ENCODE results near the gene PGM3. TPM values are rescaled to one million over a fixed set of nuclear protein-coding genes. Genes with fewer than 3 reads are reported as not detected.

The PGM3 gene
- 10 to 100 TPM in 5 of 6 donors, 1 to 10 TPM in 1; 7.8 to 36.3 (median 29.6) TPM for total RNA-seq

DNA sequence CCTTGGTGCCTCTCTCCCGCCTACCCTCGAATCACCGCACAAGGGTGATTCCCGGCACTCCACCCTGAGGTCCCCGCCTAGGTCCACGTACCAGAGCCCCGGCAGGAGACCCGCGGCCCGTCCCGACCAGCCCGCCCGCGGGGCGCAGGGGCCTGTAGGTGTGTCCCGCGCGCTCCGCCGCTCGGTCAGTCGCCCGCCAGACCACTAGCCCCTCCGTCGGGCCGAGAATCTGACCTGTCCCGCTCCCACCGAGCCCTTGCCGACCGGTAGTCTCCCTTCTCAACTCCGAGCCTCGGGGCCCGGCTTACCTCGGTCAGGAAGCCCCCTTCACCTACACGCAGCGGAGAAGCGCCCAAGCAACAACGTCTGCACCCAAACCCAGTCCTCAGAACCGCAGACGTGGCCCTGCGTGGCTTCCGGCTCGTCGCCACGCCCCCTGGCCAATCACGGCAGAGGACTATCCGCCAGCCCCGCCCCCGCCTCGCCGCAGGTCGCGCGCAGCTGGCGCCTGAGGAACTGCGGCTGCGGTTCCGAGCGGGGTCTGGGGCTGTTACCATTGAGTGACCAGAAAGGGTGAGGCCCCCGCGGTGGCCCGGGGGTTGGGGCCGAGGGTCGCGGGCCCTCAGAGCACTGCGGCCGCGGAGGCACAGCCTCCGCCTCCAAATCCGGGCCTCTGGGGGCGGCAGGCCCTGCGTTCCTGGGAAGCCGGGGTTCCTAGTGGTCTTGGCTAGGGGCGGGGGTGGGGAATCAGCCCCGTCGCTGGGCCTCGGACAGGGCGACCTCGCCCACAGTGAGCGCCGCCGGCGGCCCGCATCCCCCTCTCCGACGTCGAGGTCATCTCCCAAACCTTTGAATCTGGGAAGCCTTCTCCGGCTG lies at the start of gene PGM3, which contains the start of gene RWDD2A:
Gene PGM3, minus strand, starts transcription at position 395 of the 876 bp plus-strand sequence. CDS start 2,253 bp downstream, outside the sequence.
Gene RWDD2A, plus strand, starts transcription at position 487 of the 876 bp plus-strand sequence. CDS start 1,095 bp downstream, outside the sequence.
- H3K4me3 ChIP-seq, result peak within 1 kb of the TSS; percentile 77 to 95 (median 90)
- peak; percentile 94 to 98 for DNase-seq
- H3K36me3 ChIP-seq, result peaks cover 0 to 11% (median 0%) of the 10 kb centered on the region in 4 donors
- WGBS, 2 donors, result 1% methylated on average over 25 to 28 of the region's 88 CpGs
- no peaks in the 10 kb centered on the region for H3K27me3 ChIP-seq
- TF ChIP-seq EP300 (IDR thresholded peaks at IDR 0.05) (no peak), POLR2A (IDR thresholded peaks at IDR 0.05) (peak; percentile 50 to 92 (median 86)), POLR2AphosphoS5 (IDR thresholded peaks at IDR 0.05) (peak; percentile 89 to 95)
- TF ChIP-seq, protein P1, sequence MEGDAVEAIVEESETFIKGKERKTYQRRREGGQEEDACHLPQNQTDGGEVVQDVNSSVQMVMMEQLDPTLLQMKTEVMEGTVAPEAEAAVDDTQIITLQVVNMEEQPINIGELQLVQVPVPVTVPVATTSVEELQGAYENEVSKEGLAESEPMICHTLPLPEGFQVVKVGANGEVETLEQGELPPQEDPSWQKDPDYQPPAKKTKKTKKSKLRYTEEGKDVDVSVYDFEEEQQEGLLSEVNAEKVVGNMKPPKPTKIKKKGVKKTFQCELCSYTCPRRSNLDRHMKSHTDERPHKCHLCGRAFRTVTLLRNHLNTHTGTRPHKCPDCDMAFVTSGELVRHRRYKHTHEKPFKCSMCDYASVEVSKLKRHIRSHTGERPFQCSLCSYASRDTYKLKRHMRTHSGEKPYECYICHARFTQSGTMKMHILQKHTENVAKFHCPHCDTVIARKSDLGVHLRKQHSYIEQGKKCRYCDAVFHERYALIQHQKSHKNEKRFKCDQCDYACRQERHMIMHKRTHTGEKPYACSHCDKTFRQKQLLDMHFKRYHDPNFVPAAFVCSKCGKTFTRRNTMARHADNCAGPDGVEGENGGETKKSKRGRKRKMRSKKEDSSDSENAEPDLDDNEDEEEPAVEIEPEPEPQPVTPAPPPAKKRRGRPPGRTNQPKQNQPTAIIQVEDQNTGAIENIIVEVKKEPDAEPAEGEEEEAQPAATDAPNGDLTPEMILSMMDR (IDR thresholded peaks at IDR 0.05), result peak in 1 of 6 experiments; percentile 21
- ATAC-seq (ENCODE audit: low FRiP score in 2 of 2), result peak; percentile 96 to 99
- peaks cover 14 to 35% (median 21%) of the 10 kb centered on the region in 4 donors for H3K4me1 ChIP-seq
- H3K9me3 ChIP-seq, result no peaks in the 10 kb centered on the region
- H3K27ac ChIP-seq, result peak within 1 kb of the TSS; percentile 84 to 90 (median 84)

DNA sequence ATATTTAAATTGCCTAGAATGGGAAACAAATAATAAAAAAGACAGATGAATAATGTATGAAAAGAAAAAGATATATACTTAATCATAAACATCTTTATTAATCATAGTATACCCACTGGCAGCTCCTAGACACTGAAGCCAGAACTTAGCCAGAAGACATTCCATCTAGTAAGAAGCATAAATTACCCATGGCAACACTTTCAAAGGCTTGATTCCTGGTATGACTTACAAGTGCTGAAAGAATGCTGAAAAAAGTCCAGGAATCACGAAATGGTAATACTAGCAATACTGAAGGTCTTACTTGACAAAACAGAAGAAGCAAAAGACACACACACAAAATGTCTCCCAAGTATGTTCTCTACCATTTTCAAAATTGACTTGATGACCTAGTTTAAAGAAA lies 38.1 kb upstream of the PGM3 start:
- 58 to 67% methylated on average over 1 of the region's 1 CpG for WGBS, 2 donors
- H3K27ac ChIP-seq, result no peak overlapping the region
- DNase-seq, result no peak

GRCh38 chr6:83226517-83226916 lies 33.5 kb upstream of the PGM3 start:
- Histone ChIP-seq H3K9me3 (no peaks in the 10 kb centered on the region), H3K4me1 (no peaks in the 10 kb centered on the region), H3K4me3 (no peak overlapping the region), H3K27me3 (no peaks in the 10 kb centered on the region), H3K36me3 (no peaks in the 10 kb centered on the region), H3K27ac (no peak overlapping the region)
- ATAC-seq (ENCODE audit: low FRiP score in 2 of 2) (no peak), DNase-seq (no peak)
- WGBS, 2 donors, result 58 to 67% methylated on average over 1 of the region's 1 CpG
- TF ChIP-seq, protein P1 (IDR thresholded peaks at IDR 0.05), result no peak
- TF ChIP-seq POLR2A (IDR thresholded peaks at IDR 0.05) (no peak), EP300 (IDR thresholded peaks at IDR 0.05) (no peak), POLR2AphosphoS5 (IDR thresholded peaks at IDR 0.05) (no peak)

More for the DNA sequence above, 38.1 kb upstream of the PGM3 start:
- Histone ChIP-seq H3K27me3 (no peaks in the 10 kb centered on the region), H3K9me3 (no peaks in the 10 kb centered on the region), H3K4me3 (no peak overlapping the region), H3K4me1 (no peaks in the 10 kb centered on the region), H3K36me3 (no peaks in the 10 kb centered on the region)
- ATAC-seq (ENCODE audit: low FRiP score in 2 of 2), result no peak
- TF ChIP-seq POLR2AphosphoS5 (IDR thresholded peaks at IDR 0.05) (no peak), POLR2A (IDR thresholded peaks at IDR 0.05) (no peak), EP300 (IDR thresholded peaks at IDR 0.05) (no peak)
- TF ChIP-seq, protein P1 (IDR thresholded peaks at IDR 0.05), result no peak

- ATAC-seq (ENCODE audit: low FRiP score in 2 of 2) (peak in 1 of 2 donors; percentile 42), DNase-seq (no peak)
- WGBS, 2 donors, result 47 to 60% methylated on average over 3 of the region's 3 CpGs
- no peaks in the 10 kb centered on the region for H3K9me3 ChIP-seq
- H3K4me3 ChIP-seq, result no peak overlapping the region
- H3K4me1 ChIP-seq, result no peaks in the 10 kb centered on the region
- H3K36me3 ChIP-seq, result no peaks in the 10 kb centered on the region
- no peak overlapping the region for H3K27ac ChIP-seq
- H3K27me3 ChIP-seq, result no peaks in the 10 kb centered on the region
- TF ChIP-seq, protein P1 (IDR thresholded peaks at IDR 0.05), result peak in 4 of 6 experiments; percentile 0 to 34 (median 27)
- TF ChIP-seq POLR2AphosphoS5 (IDR thresholded peaks at IDR 0.05), result no peak
These were observed 28.9 kb upstream of the PGM3 start for GRCh38 chr6:83221889-83222479.
